Erythroblast (primary cell): Measurements from ENCODE around the gene ZIC2.

Experiments
- GATA1 ChIP-seq: IDR thresholded peaks from 2 replicates; pipeline ENCODE4 v1.6.1; 2011; ENCODE audit warnings: low read depth, mild to moderate bottlenecking, control low read depth, low read length, moderate library complexity
- POLR2A ChIP-seq: IDR thresholded peaks from 2 replicates; pipeline ENCODE4 v1.6.1; 2011; ENCODE audit warnings: mild to moderate bottlenecking, low read length

DNA sequence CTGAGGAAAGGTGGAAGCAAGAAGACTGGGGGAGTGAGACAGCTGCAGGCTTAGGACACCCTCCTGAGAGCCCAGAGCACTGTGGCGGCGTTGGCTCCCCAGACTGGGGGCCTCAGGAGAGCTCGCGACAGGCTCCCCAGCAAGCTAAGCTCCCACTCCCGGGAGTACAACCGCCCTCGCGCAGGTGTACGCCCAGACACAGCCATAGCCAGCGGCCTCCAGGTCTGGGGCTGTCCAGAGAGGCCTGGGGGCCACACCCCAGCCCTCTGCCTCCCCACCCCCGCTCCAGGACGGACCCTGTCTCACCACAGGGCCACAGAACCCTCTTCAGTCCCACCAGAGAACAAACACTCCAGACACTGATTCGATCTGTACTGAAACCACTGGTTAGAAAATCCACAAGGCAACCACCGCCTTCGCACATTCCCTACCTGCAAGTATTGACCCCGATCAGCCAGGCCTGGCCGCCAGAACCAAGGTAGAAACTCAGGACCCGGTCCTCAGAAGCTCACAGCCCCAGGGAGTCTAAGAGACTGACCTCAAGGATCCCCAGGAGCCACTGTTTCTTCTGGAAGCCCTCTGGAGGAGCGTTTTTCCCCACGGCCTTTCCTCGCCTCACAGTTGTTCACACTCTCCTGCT is 26.4 kb upstream of the ZIC2 start:
- TF ChIP-seq POLR2A (no peak), GATA1 (no peak)
